ENCODE results near the gene CTTNBP2NL.

Gene CTTNBP2NL

GRCh38 chr1:112368198-112368597, 27.8 kb upstream of the CTTNBP2NL start:
- H4K20me1 ChIP-seq = no peaks in the 10 kb centered on the region
- no peak overlapping the region for H3K4me3 ChIP-seq
- H3K36me3 ChIP-seq = no peaks in the 10 kb centered on the region
- no peak overlapping the region for H3K4me2 ChIP-seq
- no peaks in the 10 kb centered on the region for H3K9me3 ChIP-seq (replicated peaks in 1 of 11)
- no peak for TF ChIP-seq Cebpa-rat (IDR thresholded peaks at IDR 0.05)
- no peak overlapping the region for H3K27ac ChIP-seq
- no peaks in the 10 kb centered on the region for H3K27me3 ChIP-seq
- peaks cover 0 to 4% (median 0%) of the 10 kb centered on the region in 10 experiments; a peak in 1 of 20 replicates for H3K4me1 ChIP-seq
- no peak overlapping the region for H3K9ac ChIP-seq

GRCh38 chr1:112369392-112370285, 26.4 kb upstream of the CTTNBP2NL start:
- H3K27ac ChIP-seq = no peak overlapping the region
- H3K4me2 ChIP-seq = no peak overlapping the region
- H4K20me1 ChIP-seq = no peaks in the 10 kb centered on the region
- H3K4me1 ChIP-seq = no peaks in the 10 kb centered on the region
- no peaks in the 10 kb centered on the region for H3K27me3 ChIP-seq
- no peak for TF ChIP-seq Cebpa-rat (IDR thresholded peaks at IDR 0.05)
- no peaks in the 10 kb centered on the region for H3K9me3 ChIP-seq (replicated peaks in 1 of 11)
- H3K9ac ChIP-seq = no peak overlapping the region
- H3K36me3 ChIP-seq = no peaks in the 10 kb centered on the region
- H3K4me3 ChIP-seq = no peak overlapping the region

- no peak overlapping the region for H3K9ac ChIP-seq
- no peak overlapping the region for H3K27ac ChIP-seq
- no peak for TF ChIP-seq Cebpa-rat (IDR thresholded peaks at IDR 0.05)
- H3K27me3 ChIP-seq = no peaks in the 10 kb centered on the region
- no peaks in the 10 kb centered on the region for H3K4me1 ChIP-seq
- no peak overlapping the region for H3K4me2 ChIP-seq
- no peaks in the 10 kb centered on the region for H4K20me1 ChIP-seq
- no peaks in the 10 kb centered on the region for H3K36me3 ChIP-seq
- H3K4me3 ChIP-seq = no peak overlapping the region
- no peaks in the 10 kb centered on the region for H3K9me3 ChIP-seq (replicated peaks in 1 of 11)
Measured at GRCh38 chr1:112370996-112371395, 25.0 kb upstream of the CTTNBP2NL start.

- no peaks in the 10 kb centered on the region for H3K4me1 ChIP-seq
- no peaks in the 10 kb centered on the region for H3K27me3 ChIP-seq
- no peaks in the 10 kb centered on the region for H3K9me3 ChIP-seq (replicated peaks in 1 of 11)
- H3K4me2 ChIP-seq = no peak overlapping the region
- no peak overlapping the region for H3K4me3 ChIP-seq
- H3K9ac ChIP-seq = no peak overlapping the region
- no peaks in the 10 kb centered on the region for H3K36me3 ChIP-seq
- no peak overlapping the region for H3K27ac ChIP-seq
- no peak for TF ChIP-seq Cebpa-rat (IDR thresholded peaks at IDR 0.05)
- no peaks in the 10 kb centered on the region for H4K20me1 ChIP-seq
Measured at GRCh38 chr1:112371775-112372174, 24.2 kb upstream of the CTTNBP2NL start.

GRCh38 chr1:112373806-112374205, 22.2 kb upstream of the CTTNBP2NL start:
- Histone ChIP-seq H3K4me3 (no peak overlapping the region), H3K9ac (no peak overlapping the region), H4K20me1 (no peaks in the 10 kb centered on the region), H3K4me2 (no peak overlapping the region), H3K4me1 (no peaks in the 10 kb centered on the region), H3K27ac (no peak overlapping the region), H3K36me3 (no peaks in the 10 kb centered on the region), H3K9me3 (replicated peaks in 1 of 11) (no peaks in the 10 kb centered on the region), H3K27me3 (no peaks in the 10 kb centered on the region)
- no peak for TF ChIP-seq Cebpa-rat (IDR thresholded peaks at IDR 0.05)

- Histone ChIP-seq H3K4me3 (no peak overlapping the region), H3K27ac (no peak overlapping the region), H4K20me1 (no peaks in the 10 kb centered on the region), H3K27me3 (no peaks in the 10 kb centered on the region), H3K4me1 (no peaks in the 10 kb centered on the region), H3K9me3 (replicated peaks in 1 of 11) (no peaks in the 10 kb centered on the region), H3K4me2 (no peak overlapping the region), H3K36me3 (no peaks in the 10 kb centered on the region), H3K9ac (no peak overlapping the region)
- TF ChIP-seq Cebpa-rat (IDR thresholded peaks at IDR 0.05) = no peak
Measured at GRCh38 chr1:112375701-112376100, 20.3 kb upstream of the CTTNBP2NL start.

GRCh38 chr1:112380356-112380755, 15.7 kb upstream of the CTTNBP2NL start:
- TF ChIP-seq Cebpa-rat (IDR thresholded peaks at IDR 0.05) = no peak
- Histone ChIP-seq H3K9ac (no peak overlapping the region), H3K9me3 (replicated peaks in 1 of 11) (no peaks in the 10 kb centered on the region), H3K36me3 (no peaks in the 10 kb centered on the region), H3K27me3 (no peaks in the 10 kb centered on the region), H3K4me3 (no peak overlapping the region), H3K4me1 (no peaks in the 10 kb centered on the region), H3K27ac (no peak overlapping the region), H3K4me2 (no peak overlapping the region), H4K20me1 (no peaks in the 10 kb centered on the region)

GRCh38 chr1:112381324-112382076, 14.5 kb upstream of the CTTNBP2NL start:
- TF ChIP-seq Cebpa-rat (IDR thresholded peaks at IDR 0.05) = no peak
- no peaks in the 10 kb centered on the region for H3K9me3 ChIP-seq (replicated peaks in 1 of 11)
- H4K20me1 ChIP-seq = no peaks in the 10 kb centered on the region
- no peaks in the 10 kb centered on the region for H3K4me1 ChIP-seq
- no peaks in the 10 kb centered on the region for H3K36me3 ChIP-seq
- H3K9ac ChIP-seq = no peak overlapping the region
- no peak overlapping the region for H3K4me2 ChIP-seq
- H3K4me3 ChIP-seq = no peak overlapping the region
- no peak overlapping the region for H3K27ac ChIP-seq
- H3K27me3 ChIP-seq = no peaks in the 10 kb centered on the region

- Histone ChIP-seq H3K4me2 (no peak overlapping the region), H3K27me3 (no peaks in the 10 kb centered on the region), H3K27ac (no peak overlapping the region), H4K20me1 (no peaks in the 10 kb centered on the region), H3K4me3 (no peak overlapping the region), H3K36me3 (no peaks in the 10 kb centered on the region), H3K4me1 (peaks cover 0 to 6% (median 0%) of the 10 kb centered on the region in 10 experiments; a peak in 3 of 20 replicates), H3K9ac (no peak overlapping the region), H3K9me3 (replicated peaks in 1 of 11) (no peaks in the 10 kb centered on the region)
- TF ChIP-seq Cebpa-rat (IDR thresholded peaks at IDR 0.05) = no peak
Measured at GRCh38 chr1:112383759-112384370, 12.1 kb upstream of the CTTNBP2NL start.
